Ishikawa (cell line): Measurements from ENCODE around the gene BTG1.

Experiments
- CEBPB ChIP-seq: IDR thresholded peaks from 2 replicates; pipeline ENCODE4 v1.6.1; 2012
- CREB1 ChIP-seq: IDR thresholded peaks from 2 replicates; pipeline ENCODE4 v1.6.1; 2012; ENCODE audit warnings: low read depth
- EGR1 ChIP-seq: IDR thresholded peaks from 2 replicates; pipeline ENCODE4 v1.6.1; 2012
- EP300 ChIP-seq: IDR thresholded peaks from 2 replicates; pipeline ENCODE4 v1.6.1; 2012; ENCODE audit warnings: borderline replicate concordance
- FOXM1 ChIP-seq: IDR thresholded peaks from 2 replicates; pipeline ENCODE4 v1.6.1; 2012; ENCODE audit warnings: low read depth, borderline replicate concordance
- NFIC ChIP-seq: IDR thresholded peaks from 2 replicates; pipeline ENCODE4 v1.6.1; 2012
- RAD21 ChIP-seq: IDR thresholded peaks from 2 replicates; pipeline ENCODE4 v1.6.1; 2012; ENCODE audit warnings: low read depth
- REST ChIP-seq: IDR thresholded peaks from 2 replicates; pipeline ENCODE4 v1.6.1; 2012; ENCODE audit warnings: low read depth, mild to moderate bottlenecking
- TAF1 ChIP-seq: IDR thresholded peaks from 2 replicates; pipeline ENCODE4 v1.6.1; 2012; ENCODE audit warnings: low read depth, mild to moderate bottlenecking
- TCF12 ChIP-seq: IDR thresholded peaks from 2 replicates; pipeline ENCODE4 v1.6.1; 2012; ENCODE audit warnings: low read depth
- TEAD4 ChIP-seq: IDR thresholded peaks from 2 replicates; pipeline ENCODE4 v1.6.1; 2012
- USF1 ChIP-seq: IDR thresholded peaks from 2 replicates; pipeline ENCODE4 v1.6.1; 2012
- YY1 ChIP-seq: IDR thresholded peaks from 2 replicates; pipeline ENCODE4 v1.6.1; 2012; ENCODE audit warnings: low read depth
- ZBTB7A ChIP-seq: IDR thresholded peaks from 2 replicates; pipeline ENCODE4 v1.6.1; 2012; ENCODE audit warnings: low read depth
- TF ChIP-seq, protein P1 (sequence below): IDR thresholded peaks from 2 replicates; pipeline ENCODE4 v1.6.1; 2012

The BTG1 gene

DNA sequence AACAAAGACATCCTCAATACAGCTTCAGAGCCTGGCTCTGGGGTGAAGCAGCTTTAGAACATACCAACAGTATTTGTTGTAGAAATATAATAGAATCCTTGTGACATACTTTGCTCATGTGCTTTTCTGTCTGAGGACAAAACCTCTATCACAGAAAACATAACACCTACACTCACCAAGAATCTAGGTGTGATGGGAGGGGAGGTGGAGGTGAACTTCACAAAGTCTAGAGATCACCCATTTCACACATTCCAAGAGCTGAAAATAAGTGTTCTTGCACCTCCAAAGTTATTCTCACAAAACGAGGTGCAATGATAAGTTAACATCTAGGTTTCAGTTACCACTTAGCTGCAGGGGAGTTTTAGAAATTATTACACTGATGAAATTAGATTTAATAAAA is 32.7 kb upstream of the BTG1 start:
- no peak for TF ChIP-seq EP300

DNA sequence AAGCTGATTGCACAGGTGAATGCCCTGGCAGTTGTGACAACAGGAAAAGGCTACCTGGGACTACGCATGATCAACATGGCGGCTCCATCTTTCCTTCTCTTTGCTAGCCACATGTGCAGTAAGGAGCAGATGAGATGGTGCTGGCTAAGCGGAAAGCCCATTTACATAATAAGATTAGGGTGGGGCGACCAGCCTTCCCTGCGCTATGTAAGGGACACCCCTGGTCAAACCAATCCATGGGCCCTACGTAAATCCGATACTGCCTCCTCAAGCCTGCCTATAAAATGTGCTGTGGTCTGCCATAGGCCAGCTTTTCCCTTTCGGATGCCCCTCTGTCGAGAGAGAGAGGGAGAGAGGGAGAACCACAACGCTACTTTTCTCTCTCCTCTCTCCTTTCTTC is 31.0 kb upstream of the BTG1 start:
- TF ChIP-seq TEAD4: no peak
- TF ChIP-seq YY1: no peak
- no peak for TF ChIP-seq ZBTB7A
- TF ChIP-seq EGR1: no peak
- TF ChIP-seq EP300: no peak
- TF ChIP-seq CEBPB: no peak
- no peak for TF ChIP-seq REST
- TF ChIP-seq, protein P1, sequence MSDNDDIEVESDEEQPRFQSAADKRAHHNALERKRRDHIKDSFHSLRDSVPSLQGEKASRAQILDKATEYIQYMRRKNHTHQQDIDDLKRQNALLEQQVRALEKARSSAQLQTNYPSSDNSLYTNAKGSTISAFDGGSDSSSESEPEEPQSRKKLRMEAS: no peak
- no peak for TF ChIP-seq TAF1
- TF ChIP-seq CREB1: no peak
- no peak for TF ChIP-seq NFIC

- no peak for TF ChIP-seq REST
- TF ChIP-seq, protein P1: no peak
- no peak for TF ChIP-seq NFIC
- no peak for TF ChIP-seq FOXM1
- no peak for TF ChIP-seq USF1
Measured at GRCh38 chr12:92175961-92176360, 30.3 kb upstream of the BTG1 start.

DNA sequence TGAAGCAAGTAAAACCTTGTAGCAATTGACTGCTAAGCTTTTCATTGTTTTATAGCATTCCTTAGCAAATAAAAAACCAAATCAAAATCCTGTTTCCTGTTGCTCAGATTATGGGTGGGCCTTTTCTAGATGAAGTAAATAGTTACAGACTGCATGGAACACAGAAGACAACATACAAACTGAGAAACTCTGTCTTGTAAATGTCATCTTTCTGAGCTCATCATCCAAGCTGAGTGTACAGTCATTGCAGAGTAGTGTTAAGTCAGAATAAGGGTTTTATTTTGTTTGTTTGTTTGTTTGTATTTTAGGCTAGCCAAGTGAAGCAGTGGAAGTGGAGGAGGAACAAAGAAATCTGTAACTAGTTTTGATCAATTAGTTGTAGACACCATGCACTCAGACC is 24.4 kb upstream of the BTG1 start:
- TF ChIP-seq, protein P1: no peak
- TF ChIP-seq CREB1 (no peak), RAD21 (no peak), USF1 (no peak), REST (no peak), TEAD4 (no peak), TCF12 (no peak), TAF1 (no peak), FOXM1 (no peak), ZBTB7A (no peak), YY1 (no peak), EGR1 (no peak), NFIC (no peak), EP300 (no peak), CEBPB (no peak)

DNA sequence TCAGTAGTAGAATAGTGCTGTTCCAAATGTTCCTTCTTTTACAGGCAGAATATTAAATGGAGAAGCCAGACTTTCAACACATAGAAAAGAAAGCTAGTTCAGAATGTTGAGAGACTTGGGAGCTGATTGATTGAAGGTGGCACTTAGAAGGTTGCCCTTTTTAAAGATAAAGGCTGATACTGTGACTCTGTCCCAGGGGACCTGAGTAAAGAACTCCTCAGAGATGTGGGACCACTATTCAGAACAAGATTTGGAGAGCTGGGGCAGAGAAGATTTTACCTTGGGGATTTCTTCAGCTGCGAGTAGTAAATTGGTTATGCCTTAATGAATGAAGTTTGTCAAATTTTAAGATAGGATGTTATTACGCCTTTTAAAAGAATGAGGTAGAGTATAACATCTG is 21.4 kb upstream of the BTG1 start:
- no peak for TF ChIP-seq EGR1
- no peak for TF ChIP-seq YY1
- TF ChIP-seq EP300: no peak
- TF ChIP-seq, protein P1: no peak
- no peak for TF ChIP-seq TAF1
- TF ChIP-seq TEAD4: no peak
- no peak for TF ChIP-seq TCF12
- TF ChIP-seq ZBTB7A: no peak
- no peak for TF ChIP-seq USF1
- TF ChIP-seq CEBPB: no peak
- TF ChIP-seq RAD21: no peak
- TF ChIP-seq FOXM1: no peak
- TF ChIP-seq REST: no peak
- no peak for TF ChIP-seq NFIC
- TF ChIP-seq CREB1: no peak
